ENCODE results near the gene KIF3B. TPM values are rescaled to one million over a fixed set of nuclear protein-coding genes. Genes with fewer than 3 reads are reported as not detected.

KIF3B gene
- total and polyA plus RNA-seq, 2 of the 13 experiments (the other 11 are each of a cell fraction or from before 2014, with no cell fraction given), result 23.6 to 28.8 TPM

- TF ChIP-seq PTBP1 (IDR thresholded peaks at IDR 0.05; ENCODE audit: low read depth, low read length, poor library complexity, severe bottlenecking), result peak; percentile 32
- TF ChIP-seq ELF1 (CRISPR knock-in tag; IDR thresholded peaks at IDR 0.05), result peak; percentile 98
- no peak for TF ChIP-seq ZFAT (CRISPR knock-in tag; conservative IDR thresholded peaks at IDR 0.05)
- TF ChIP-seq TFDP1 (CRISPR knock-in tag; IDR thresholded peaks at IDR 0.05; ENCODE audit: borderline replicate concordance), result no peak
- TF ChIP-seq, protein P1, sequence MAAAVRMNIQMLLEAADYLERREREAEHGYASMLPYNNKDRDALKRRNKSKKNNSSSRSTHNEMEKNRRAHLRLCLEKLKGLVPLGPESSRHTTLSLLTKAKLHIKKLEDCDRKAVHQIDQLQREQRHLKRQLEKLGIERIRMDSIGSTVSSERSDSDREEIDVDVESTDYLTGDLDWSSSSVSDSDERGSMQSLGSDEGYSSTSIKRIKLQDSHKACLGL (CRISPR knock-in tag; IDR thresholded peaks at IDR 0.05), result peak; percentile 38; the same call in 1 of the 2 replicates
- peak; percentile 91; the same call in 1 of the 2 replicates for TF ChIP-seq KDM2A (CRISPR knock-in tag; IDR thresholded peaks at IDR 0.05; ENCODE audit: borderline replicate concordance, low read depth)
- no peak for TF ChIP-seq SNAPC4 (CRISPR knock-in tag; IDR thresholded peaks at IDR 0.05)
- peak; percentile 71 for TF ChIP-seq PHF21A (CRISPR knock-in tag; IDR thresholded peaks at IDR 0.05)
- TF ChIP-seq TEAD3 (CRISPR knock-in tag; optimal IDR thresholded peaks at IDR 0.05; ENCODE audit: borderline replicate concordance), result no peak
- no peak for TF ChIP-seq KDM4B (CRISPR knock-in tag; IDR thresholded peaks at IDR 0.05)
- TF ChIP-seq ZFP91 (CRISPR knock-in tag; IDR thresholded peaks at IDR 0.05; ENCODE audit: borderline replicate concordance), result peak; percentile 86
- TF ChIP-seq, protein P2, sequence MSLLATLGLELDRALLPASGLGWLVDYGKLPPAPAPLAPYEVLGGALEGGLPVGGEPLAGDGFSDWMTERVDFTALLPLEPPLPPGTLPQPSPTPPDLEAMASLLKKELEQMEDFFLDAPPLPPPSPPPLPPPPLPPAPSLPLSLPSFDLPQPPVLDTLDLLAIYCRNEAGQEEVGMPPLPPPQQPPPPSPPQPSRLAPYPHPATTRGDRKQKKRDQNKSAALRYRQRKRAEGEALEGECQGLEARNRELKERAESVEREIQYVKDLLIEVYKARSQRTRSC (CRISPR knock-in tag; IDR thresholded peaks at IDR 0.05; ENCODE audit: low read depth), result no peak
- no peak for TF ChIP-seq SRSF9 (IDR thresholded peaks at IDR 0.05; ENCODE audit: borderline replicate concordance, insufficient read depth, low read depth, low read length, poor library complexity, severe bottlenecking)
- no peak for TF ChIP-seq ZNF607 (CRISPR knock-in tag; IDR thresholded peaks at IDR 0.05; ENCODE audit: borderline replicate concordance)
- no peak for TF ChIP-seq RBM39 (IDR thresholded peaks at IDR 0.05; ENCODE audit: low read depth, low read length, poor library complexity, severe bottlenecking)
- TF ChIP-seq, protein P3, sequence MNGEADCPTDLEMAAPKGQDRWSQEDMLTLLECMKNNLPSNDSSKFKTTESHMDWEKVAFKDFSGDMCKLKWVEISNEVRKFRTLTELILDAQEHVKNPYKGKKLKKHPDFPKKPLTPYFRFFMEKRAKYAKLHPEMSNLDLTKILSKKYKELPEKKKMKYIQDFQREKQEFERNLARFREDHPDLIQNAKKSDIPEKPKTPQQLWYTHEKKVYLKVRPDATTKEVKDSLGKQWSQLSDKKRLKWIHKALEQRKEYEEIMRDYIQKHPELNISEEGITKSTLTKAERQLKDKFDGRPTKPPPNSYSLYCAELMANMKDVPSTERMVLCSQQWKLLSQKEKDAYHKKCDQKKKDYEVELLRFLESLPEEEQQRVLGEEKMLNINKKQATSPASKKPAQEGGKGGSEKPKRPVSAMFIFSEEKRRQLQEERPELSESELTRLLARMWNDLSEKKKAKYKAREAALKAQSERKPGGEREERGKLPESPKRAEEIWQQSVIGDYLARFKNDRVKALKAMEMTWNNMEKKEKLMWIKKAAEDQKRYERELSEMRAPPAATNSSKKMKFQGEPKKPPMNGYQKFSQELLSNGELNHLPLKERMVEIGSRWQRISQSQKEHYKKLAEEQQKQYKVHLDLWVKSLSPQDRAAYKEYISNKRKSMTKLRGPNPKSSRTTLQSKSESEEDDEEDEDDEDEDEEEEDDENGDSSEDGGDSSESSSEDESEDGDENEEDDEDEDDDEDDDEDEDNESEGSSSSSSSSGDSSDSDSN (CRISPR knock-in tag; IDR thresholded peaks at IDR 0.05), result peak; percentile 61; the same call in 1 of the 2 replicates
Observed at GRCh38 chr20:32277361-32278198, at the start of gene KIF3B (continued).
